Ecto neural progenitor cell (in vitro differentiated cells): ENCODE data around the gene DDX39B.
A peak's percentile ranks its signal among the peaks of the same experiment; 100 is the strongest.
"Not testable (repeated sequence)": the region's sequence is repeated elsewhere in the genome, so short reads cannot be mapped to it uniquely, and the experiment has no call there.

ENCODE experiments used
- DNase-seq: peaks from one replicate; pipeline ENCODE4 v3.0.0-alpha.2; 2018; ENCODE audit warnings: low spot score

The DDX39B gene

DNA sequence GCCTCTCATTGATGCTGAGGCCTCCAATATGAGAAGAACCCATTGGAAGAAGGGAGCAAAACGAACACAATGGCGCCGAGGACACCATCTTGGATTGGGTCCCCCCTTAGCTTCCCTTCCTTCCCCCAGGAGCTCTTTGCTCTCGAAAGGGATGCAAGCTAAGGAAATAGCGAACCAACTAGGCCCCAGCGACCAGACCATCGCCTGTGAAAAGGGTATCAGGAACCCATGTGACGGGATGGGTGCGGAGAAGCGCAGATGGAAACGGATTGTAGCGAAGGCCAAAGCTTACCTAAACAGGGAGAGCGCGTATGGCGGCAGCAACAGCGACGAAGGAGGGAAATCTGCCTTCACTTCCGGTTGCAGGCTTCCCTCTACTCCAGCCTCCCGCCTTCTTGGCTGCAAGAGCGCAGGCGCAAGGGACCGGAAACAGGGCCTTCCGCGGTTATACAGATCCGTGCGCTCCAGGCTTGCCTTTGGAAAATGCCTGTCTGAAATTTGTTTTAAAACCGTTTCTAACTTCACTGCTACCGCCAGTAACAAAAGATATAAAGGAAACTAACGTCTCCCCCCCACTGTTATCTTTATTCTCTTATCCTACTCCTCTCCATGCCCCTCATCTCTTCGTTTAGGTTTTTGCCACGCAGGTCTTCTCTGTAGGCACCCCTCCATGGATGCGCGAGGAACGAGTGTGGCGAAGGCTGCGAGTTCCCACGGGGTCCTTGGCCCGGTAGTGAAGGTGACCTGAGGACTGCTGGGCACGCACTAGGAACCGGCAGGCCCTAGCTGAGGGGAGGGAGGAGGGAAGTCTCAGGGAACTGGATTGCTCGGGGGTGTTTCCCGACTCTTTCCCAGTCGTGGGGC lies at the start of gene DDX39B:
TSS of gene DDX39B (minus strand) at position 346 of the 864 bp plus-strand sequence. CDS start 1,471 bp downstream, outside the sequence.
- peak; percentile 95 for DNase-seq

DNA sequence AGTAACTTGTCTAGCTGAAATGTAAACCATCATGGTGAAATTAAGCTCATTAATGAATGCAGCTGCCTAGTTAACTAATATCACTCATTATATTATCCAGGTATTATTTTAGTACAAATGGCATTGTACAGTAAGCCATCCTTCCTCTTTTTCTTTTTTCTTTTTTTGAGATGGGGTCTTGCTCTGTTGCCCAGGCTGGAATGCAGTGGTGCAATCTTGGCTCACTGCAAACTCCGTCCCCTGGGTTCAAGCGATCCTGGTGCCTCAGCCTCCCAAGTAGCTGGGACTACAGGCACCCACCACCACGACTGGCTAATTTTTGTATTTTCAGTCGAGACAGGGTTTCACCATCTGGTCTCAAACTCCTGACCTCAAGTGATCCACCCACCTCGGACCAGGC lies 48.9 kb upstream of the DDX39B start:
- not testable (repeated sequence) for DNase-seq

DNA sequence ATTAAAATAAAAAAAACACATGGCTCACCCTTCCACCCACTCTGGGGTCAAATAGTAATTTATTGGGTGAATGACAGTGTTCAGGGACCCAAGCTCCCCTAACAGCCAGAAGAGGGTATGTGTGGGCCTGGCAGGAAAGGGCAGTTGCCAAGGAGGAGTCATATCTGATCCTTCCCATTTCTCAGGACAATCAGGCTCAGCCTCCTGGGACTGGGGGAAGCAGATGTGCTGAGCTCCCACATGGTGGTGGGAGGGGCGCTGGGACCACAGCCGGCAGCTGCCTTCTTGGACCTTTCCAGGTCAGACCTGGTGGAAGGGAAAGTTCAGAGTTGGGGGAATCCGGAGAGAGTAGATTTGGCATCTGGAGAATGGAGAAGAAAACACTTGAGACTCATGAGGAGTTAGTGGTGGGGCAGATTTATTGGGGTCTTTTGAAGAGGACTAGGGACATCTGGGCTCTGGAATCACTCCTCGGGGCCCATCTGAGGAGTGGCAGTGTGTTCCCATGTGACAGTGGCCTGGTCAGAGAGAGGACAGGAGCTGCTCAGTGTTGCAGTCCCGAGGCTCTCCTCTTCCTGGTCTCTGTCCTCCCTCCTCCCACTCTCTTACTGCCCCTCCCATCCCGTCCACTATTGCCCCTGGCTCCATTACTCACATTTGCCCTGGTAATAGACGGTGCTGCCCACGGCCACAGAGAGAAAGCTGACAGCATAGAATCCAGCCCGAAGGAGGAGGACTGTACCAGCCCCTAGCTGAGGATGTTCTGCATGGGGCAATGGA lies 47.3 kb upstream of the DDX39B start:
- no peak for DNase-seq

DNA sequence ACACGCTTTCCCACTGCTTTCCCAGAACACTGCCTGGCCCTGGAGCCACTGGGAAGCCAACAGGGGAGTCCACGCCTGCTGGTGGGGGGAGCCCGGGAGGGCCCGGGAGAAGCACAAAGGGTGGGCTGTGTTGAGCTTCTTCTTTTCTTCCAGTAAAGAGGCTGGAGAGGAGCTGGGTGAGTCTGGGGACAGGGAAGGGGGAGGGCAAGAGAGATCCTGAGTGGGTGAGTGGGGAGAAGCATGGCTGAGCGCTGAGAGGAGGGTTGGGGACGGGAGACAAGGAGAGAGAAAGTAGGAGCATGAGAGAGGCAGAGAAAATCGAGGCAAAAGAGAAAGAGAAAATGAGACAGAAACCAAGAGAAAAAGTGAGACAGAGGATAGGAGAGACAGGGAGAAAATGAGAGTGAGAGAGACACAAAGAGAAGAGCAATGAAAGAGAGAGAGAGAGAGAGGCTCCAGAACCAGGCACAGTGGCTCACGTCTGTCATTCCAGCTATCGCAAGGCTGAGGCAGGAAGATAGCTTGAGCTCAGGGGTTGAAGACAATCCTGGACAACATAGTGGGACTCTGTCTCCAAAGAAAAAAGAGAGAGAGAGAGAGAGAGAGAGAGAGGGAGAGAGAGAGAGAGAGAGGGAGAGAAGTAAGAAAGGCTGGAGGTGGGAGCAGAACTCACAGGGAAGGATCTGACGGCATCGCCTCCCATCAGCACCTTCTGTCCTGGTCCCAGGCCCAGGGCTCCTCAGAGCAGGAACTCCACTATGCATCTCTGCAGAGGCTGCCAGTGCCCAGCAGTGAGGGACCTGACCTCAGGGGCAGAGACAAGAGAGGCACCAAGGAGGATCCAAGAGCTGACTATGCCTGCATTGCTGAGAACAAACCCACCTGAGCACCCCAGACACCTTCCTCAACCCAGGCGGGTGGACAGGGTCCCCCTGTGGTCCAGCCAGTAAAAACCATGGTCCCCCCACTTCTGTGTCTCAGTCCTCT lies 46.3 kb upstream of the DDX39B start:
- no peak for DNase-seq

- DNase-seq: no peak
Measured at GRCh38 chr6:31586599-31587281, 44.9 kb upstream of the DDX39B start.

DNA sequence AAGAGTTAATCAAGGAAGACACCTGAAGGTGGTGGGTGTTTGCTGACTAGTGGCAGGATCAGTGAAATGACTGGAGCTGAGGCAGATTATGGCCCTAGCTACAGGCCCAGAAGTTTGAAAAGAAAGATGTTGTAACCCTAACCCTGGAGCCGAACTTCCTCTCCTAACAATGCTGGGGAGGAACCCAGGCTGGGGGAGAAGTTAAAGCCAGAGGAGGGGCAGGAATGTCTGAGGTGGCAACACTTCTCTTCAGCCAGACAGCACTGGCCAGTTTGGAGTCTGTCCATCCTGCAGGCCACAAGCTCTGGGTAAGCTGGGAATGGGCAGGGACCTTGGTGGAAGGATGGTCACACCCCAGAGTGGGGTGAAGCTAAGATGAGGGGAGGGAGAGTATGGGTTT lies 44.2 kb upstream of the DDX39B start, which contains the start of gene LST1:
TSS of gene LST1 (plus strand) at position 270 of the 400 bp plus-strand sequence. CDS start 1,023 bp downstream, outside the sequence.
- no peak for DNase-seq

DNA sequence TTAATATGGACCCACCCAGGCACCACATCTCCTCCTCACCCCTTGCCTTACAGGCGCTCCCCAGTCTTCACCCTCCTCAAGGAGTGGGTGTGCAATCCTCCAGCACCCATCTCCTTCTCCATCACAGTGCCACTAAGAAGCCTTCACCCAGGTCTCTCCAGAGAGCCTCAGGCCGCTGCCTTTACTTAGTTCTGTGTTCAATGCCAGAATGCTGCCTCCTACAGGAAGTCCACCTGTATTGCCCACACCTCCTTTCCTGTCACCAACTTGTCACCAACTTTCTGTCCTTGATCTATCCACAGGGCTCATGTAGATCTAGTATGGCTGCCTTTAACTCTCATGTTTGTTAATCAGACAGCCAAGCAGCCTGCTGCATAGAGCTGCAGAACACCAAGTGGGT lies 43.7 kb upstream of the DDX39B start:
- no peak for DNase-seq

- no peak for DNase-seq
Measured at GRCh38 chr6:31582230-31582643, 40.4 kb upstream of the DDX39B start, which contains the start of gene LTB. TSS of gene LTB (minus strand) at chr6:31582424. CDS start at chr6:31582417, 7 bp downstream.

GRCh38 chr6:31581434-31582229 lies 39.8 kb upstream of the DDX39B start:
- DNase-seq: no peak

DNA sequence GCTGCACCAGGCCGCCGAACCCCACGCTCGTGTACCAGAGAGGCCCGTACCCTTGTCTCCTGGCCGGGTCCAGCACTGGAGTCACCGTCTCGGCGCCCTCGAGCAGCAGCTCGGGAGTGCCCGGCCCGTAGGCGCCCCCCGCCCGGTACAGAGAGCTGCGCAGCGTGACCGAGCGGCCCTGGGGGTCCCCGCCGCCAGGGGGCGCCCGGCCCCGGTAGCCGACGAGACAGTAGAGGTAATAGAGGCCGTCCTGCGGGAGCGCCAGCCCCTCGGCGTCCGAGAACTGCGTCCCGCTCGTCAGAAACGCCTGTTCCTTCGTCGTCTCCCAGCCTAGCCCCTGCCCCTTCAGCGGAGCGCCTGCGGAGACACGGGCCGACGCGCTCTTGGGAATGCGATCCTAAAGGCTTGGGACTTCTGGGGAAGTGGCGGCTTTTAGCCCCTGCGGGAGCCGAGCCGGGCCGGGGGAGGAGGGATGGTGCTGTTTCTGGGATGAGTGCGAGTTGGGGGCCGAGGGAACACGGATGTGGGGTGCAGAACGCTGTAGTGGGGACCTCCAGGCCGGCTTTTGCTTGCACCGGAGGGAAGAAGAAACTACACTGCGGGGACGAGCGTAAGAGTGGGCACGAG lies 39.1 kb upstream of the DDX39B start:
- DNase-seq: peak; percentile 93

GRCh38 chr6:31580438-31580740 lies 38.6 kb upstream of the DDX39B start:
- no peak for DNase-seq

DNA sequence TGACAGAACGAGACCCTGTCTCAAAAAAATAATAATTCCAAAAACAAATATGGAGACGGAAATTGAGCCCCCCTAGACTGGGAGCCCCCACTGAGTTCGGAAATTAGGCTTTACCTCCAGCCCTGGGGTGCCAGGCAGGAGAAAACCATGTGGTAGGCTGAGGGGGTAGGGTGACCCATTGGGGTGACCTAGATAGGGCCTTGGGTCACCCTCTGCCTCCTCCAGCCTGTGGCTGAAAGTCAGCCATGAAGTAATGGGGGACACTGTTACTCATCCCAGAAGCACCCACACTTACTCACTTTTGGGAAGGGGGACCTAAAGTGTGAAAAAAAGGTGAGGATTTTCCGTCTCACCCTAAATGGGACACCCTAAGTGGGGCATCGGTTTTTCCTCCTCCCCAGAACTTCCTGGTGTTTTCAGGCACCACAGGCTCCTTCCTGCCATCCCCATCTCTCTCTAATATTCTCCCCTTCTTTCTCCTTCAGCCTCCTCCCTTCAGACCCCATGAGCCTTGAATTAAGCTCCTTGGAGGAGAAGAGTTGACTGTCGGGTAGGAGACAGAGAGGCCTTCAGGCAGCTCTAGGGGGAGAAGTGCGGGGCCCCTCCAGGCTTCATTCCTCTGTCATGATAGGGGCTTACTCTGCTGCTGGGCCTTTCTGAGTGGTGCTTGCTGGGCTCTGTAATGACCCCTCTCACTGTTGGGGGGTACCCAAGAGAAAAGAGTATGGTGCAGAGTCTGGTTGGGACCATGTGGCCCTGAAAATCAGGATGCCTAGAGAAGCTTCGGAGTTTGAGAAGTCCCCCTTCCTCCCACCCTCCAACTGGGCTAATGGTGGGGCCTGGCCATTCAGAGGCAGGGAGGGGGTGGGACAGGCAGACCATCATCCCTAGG lies 38.0 kb upstream of the DDX39B start:
- DNase-seq: no peak

GRCh38 chr6:31579119-31579505 lies 37.3 kb upstream of the DDX39B start:
- no peak for DNase-seq

GRCh38 chr6:31578184-31579118 lies 36.6 kb upstream of the DDX39B start:
- no peak for DNase-seq

- DNase-seq: no peak
Measured at GRCh38 chr6:31577579-31577966, 35.8 kb upstream of the DDX39B start.

DNA sequence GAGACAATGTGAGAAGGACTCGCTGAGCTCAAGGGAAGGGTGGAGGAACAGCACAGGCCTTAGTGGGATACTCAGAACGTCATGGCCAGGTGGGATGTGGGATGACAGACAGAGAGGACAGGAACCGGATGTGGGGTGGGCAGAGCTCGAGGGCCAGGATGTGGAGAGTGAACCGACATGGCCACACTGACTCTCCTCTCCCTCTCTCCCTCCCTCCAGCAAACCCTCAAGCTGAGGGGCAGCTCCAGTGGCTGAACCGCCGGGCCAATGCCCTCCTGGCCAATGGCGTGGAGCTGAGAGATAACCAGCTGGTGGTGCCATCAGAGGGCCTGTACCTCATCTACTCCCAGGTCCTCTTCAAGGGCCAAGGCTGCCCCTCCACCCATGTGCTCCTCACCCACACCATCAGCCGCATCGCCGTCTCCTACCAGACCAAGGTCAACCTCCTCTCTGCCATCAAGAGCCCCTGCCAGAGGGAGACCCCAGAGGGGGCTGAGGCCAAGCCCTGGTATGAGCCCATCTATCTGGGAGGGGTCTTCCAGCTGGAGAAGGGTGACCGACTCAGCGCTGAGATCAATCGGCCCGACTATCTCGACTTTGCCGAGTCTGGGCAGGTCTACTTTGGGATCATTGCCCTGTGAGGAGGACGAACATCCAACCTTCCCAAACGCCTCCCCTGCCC lies 35.2 kb upstream of the DDX39B start:
- no peak for DNase-seq
